ENCODE measurements around the gene RAB39B.
"Not testable (repeated sequence)": the region's sequence is repeated elsewhere in the genome, so short reads cannot be mapped to it uniquely, and the experiment has no call there.

RAB39B gene, protein sequence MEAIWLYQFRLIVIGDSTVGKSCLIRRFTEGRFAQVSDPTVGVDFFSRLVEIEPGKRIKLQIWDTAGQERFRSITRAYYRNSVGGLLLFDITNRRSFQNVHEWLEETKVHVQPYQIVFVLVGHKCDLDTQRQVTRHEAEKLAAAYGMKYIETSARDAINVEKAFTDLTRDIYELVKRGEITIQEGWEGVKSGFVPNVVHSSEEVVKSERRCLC

DNA sequence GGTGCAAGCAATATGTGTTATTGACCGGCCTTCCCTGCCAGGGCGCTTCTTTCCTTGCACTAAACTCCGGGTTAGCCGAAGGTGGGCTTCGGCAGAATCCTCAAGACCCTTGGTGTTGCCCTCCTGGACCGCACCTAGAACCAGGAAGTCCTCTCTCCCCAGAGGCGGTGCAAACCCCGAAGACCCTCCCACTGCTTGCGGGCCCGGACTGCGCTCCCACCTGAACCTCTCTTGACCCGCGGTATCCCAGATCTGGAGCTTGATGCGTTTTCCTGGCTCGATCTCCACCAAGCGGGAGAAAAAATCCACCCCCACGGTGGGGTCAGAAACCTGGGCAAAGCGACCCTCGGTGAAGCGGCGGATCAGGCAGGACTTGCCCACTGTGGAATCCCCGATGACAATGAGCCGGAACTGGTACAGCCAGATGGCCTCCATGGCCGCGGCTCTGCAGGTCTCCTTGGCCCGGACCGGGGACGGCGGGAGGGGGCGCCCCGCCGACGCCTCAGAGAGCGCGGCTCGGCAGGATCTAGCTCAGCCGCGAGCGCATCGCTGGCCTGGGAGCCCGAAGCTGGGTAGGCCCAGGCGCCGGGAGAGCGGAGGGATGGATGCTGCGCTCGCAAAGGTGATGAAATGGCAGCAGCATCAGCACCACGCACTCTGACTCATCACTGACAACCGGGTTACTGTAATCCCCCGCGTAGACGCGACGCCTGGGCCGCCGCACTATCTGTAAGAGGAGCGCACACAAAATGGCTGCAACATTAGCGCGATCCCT is at the start of gene RAB39B:
RAB39B (minus strand) TSS at position 638 of the 775 bp plus-strand sequence; CDS start at position 435, 203 bp downstream.
- peak; percentile 60 to 70 for DNase-seq (ENCODE audit: low read depth in 2 of 2)

DNA sequence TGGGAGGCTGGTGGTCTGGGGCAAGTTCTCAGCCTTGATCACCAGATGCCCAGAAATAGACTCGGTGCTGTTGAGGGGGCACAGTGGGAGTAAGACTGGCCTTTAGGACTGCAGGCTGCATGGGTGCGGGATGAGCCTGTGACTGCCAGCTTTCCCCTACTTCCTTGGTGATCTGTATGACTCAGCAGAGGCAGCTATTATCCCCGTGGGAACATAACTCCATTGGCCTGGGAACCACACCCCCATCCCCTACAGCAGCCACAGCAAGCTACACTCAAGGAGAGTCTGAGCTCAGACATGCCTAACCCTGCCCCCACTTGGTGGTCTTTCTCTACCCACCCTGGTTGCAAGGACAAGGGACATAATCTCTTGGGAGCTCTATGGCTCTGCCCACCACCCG is 49.5 kb upstream of the RAB39B start:
- no peak for DNase-seq (ENCODE audit: low read depth in 2 of 2)

DNA sequence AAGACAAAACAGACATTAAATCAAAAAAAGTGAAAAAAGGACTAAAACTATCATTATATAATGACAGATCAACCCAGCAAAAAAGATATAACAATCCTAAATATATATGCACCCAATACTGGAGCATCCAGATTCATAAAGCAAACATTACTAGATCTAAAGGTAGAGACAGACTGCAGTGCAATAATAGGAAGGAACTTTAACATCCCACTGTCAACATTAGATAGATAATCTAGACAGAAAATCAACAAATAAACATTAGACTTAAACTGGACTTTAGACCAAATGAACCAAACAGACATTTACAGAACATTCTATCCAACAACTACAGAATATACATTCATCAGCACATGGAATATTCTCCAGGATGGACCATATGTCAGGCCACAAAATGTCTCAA is 29.5 kb upstream of the RAB39B start:
- no peak for DNase-seq (ENCODE audit: low read depth in 2 of 2)

DNA sequence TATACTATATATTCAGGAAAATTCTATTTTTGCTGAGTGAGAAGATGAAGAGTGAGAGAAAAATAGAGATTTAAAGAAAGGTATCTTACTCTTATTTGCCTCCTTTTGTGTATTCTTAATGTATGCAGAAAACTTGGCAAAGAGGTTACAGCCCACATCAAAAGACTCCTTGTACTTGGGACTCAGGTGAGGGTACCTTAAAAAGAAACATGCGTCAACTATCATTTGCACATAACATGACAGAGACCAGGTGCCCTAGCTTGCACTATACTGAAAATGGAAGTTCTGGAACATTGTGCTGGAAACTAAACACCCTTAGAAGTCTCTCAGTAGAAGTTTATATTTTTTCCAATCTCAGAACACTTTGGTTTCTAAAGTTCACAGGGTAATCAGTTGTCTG is 15.6 kb upstream of the RAB39B start:
- no peak for DNase-seq (ENCODE audit: low read depth in 2 of 2)

DNA sequence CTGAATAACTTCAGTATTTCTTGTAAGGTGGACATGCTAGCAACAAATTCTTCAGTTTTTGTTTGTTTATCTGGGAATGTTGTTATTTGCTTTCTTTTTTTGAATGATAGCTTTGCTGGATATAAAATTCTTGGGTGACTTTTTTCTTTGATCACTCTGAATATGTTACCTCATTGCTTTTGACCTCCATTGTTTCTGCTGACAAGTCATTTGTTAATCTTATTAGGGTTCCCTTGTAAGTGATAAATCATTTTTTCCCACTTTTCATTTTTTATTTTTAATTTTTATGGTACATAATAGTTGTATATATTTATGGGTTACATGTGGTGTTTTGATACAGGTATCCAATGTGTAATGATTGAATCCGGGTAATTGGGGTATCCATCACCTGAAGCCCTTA is 6.7 kb upstream of the RAB39B start:
- no peak for DNase-seq (ENCODE audit: low read depth in 2 of 2)

DNA sequence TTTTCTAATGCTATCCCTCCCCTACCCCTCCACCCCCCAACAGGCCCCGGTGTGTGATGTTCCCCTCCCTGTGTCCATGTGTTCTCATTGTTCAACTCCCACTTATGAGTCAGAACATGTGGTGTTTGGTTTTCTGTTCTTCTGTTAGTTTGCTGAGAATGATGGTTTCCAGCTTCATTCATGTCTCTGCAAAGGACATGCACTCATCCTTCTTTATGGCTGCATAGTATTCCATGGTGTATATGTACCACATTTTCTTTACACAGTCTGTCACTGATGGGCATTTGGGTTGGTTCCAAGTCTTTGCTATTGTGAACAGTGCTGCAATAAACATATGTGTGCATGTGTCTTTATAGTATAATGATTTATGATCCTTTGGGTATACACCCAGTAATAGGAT is 3.7 kb upstream of the RAB39B start:
- DNase-seq (ENCODE audit: low read depth in 2 of 2), result not testable (repeated sequence)

DNA sequence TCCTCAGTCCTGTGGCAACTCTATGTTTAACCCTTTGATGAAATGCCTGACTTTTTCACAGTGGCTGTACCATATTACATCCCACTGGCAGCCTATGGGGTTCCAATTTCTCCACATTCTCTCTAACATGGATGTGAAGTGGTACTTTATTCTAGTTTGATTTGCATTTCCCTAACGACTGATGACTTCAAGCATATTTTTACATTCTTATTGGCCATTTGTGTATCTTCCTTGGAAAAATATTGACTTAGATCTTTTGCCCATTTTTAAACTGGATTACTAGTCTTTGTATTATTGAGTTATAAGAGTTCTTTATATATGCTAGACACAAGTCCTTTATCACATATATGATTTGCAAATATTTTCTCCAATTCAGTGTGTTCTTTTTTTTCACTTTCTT is 2.1 kb upstream of the RAB39B start:
- no peak for DNase-seq (ENCODE audit: low read depth in 2 of 2)

DNA sequence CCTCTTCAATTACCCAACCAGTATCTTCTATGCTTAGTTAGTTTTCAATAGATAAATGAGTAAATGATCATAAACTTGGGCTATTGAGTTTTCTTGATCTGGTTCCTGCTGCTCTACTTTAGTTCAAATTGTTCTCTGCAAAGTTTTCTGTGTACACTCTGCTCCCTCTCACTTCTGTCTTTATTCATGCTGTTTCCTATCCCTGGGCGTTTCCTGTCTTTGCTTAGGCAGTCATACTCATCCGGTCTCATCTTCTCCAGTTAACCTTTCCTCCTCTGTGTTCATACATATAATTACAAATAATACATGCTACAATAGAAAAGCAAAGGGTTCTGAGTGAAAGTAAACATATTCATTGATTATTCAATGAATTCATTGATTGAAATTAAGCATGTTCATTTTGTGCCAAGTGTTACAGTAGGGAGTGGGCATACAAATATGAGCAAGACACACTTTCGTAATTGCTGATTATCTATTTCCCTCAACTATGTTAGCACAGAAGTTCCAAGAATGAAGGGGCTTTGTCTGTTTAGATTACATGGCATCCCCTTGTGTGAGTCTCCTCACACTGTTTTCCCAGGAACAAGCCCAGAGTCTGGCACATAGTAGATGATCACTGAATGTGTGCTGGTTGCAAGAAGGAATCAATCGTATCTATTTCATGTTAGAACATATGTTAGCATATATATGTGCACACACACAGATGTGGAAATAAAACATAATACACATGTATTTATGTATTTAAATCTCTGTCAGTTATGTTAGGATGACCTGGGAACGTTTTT is 1.1 kb downstream of the RAB39B start:
- no peak for DNase-seq (ENCODE audit: low read depth in 2 of 2)

DNA sequence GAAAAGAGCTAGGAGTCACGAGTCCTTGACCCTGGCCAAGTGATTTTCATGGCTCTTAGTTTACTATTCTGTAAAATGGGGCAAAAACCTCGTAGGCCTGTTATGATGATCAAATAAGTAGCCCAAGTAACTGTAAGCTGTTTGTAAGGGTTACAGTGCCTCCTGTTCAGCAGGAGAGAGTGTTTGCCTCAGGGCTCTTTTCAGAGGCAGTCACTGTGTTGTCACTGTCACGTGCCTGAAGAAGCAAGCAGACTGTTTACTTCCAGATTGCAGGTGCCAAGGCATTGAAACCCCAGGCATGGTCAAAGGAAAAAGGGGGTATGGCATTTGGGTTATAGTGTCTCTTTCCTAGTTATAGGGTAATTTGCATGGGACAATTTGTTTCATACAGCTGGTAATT is 4.5 kb downstream of the RAB39B start:
- no peak for DNase-seq (ENCODE audit: low read depth in 2 of 2)

DNA sequence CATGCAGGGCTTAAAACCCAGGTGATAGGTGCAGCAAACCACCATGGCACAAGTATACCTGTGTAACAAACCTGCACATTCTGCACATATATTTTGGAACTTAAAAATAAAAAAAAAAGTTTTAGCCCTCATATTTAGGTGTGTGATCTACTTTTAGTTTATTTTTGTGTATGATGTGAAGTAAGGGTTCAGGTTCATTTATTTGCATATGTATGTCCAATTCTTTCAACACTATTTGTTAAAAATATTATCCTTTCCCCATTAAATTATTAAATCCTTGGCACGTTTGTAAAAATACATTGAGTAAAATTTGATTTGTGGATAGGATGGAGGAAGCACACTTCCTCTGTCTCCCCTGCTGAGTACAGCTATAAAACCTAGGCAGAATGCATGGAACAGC is 12.9 kb downstream of the RAB39B start:
- no peak for DNase-seq (ENCODE audit: low read depth in 2 of 2)

DNA sequence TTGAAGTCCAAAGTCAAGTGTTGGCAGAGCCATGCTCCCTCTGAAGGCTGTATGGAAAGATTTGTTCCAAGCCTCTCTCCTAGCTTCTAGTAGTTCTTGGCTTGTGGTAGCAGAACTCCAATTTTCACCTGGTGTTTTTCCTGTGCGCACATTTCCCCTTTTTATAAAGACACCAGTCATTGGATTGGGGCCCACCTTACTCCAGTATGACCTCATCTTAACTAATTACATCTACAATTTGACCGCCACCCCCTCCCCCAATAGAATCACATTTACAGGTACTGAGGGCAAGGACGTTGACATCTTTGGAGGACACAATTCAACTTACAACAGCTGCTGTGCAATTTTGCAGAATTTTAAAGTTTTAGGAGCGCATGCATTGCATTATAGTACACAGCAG is 16.8 kb downstream of the RAB39B start:
- DNase-seq (ENCODE audit: low read depth in 2 of 2), result no peak

DNA sequence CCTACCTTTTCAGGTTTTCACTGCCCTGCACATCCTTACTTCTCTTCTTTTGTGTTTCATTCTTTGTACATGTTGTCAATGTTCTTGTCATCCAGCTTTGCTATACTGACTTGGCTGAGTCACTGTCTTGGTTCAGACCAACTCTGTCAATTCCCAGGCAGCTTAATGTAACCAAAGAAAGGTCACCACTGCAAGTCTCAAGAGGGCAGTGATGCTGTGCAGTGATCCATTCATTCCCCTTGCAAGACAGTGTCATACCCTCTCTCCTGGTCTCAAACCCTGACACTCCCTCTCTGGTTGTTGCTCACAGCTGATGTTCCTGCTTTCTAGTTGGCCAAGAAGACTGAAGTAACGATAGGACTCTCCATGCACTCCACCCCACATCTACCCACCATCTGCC is 17.5 kb downstream of the RAB39B start:
- no peak for DNase-seq (ENCODE audit: low read depth in 2 of 2)

DNA sequence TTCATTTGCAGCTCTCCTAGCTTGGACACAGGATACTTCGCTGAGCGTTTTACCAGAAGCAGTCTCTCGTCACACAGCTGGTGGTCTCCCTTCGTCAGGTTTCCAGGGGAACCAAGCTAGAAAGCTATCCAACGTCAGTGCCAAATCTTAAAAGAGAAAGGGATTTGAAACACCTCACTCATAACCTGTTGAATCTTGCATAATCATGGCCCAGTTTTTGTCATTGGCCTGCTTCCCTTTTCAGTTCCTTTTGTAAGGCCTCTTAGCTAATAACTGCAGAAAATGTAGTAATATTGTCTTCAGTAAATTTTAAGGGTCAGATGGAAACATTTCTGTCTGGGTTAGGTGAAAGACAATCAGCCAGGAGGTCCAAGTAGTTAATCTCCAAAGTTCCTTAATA is 22.0 kb downstream of the RAB39B start:
- DNase-seq (ENCODE audit: low read depth in 2 of 2), result no peak

DNA sequence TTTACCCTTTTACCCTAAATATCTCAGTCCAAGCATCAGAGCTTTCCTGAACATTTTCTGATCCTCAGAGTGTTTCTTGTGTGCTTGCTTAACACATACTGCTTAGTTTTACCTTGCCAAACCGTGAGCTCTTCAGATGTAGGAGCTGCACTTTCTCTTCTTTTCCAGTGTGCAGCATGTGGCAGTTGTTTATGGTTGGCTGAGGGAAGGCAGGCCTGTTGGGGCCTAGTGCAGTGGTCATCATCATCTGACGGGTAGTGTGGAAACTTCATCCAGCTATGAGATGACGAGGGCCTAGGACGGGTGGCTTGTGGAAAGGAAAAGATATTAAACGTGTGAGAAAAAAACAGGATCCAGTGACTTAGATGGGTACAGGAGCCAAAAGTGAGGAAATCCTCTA is 26.6 kb downstream of the RAB39B start:
- no peak for DNase-seq (ENCODE audit: low read depth in 2 of 2)

DNA sequence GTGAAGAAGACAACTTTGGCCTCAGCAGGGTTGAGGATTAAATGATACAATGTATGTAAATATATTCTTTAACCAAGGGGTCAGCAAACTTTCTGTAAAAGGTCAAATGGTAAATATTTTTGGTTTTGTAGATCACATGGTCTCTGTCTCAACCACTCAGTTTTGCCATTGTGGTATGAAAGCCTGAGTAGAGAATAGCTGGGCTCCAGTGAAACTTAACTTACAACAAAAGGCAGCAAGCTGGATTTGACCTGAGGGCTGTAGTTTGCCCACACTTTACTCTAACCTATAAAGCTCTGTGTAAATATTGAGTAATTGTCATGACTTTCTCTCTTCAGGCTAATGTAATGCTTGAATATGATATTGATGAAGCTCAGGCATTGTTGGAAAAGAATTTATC is 28.4 kb downstream of the RAB39B start:
- no peak for DNase-seq (ENCODE audit: low read depth in 2 of 2)

DNA sequence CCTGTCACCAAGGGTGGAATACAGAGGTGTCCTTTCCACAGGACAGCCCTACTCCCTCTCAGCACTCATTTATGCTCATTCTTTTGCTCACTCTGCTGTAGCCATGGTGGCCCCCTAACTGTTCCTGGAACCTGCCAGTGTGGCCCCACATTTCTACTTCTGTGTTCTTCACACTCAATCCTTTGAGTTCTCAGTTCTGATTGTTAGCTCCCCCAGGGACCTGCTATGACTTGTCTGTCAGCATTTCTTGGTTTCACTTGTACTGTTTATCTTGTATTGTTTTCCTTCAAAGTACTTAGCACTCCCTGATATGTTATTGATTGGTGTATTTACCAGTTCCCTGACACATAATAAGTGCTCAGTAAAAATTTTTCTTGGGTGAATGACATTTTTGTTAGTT is 33.1 kb downstream of the RAB39B start:
- no peak for DNase-seq (ENCODE audit: low read depth in 2 of 2)

DNA sequence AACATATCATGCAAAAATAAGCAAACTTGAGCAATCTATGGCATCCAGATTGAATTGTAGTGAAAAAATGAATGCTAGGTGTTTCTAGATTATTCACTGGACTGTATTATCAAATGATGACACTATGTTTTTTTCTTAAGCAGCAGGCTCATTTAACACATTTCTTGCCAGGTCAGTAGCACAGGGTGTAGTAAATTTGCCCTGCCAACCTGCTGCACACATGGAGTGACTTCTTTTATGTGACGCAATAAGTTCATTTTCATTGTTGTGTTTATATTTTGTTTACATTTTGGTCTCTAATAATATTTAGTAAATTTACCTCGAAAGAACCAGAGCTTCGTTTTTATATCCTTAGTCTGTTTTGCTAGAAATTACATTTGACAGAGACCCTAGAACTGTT is 38.5 kb downstream of the RAB39B start:
- no peak for DNase-seq (ENCODE audit: low read depth in 2 of 2)

DNA sequence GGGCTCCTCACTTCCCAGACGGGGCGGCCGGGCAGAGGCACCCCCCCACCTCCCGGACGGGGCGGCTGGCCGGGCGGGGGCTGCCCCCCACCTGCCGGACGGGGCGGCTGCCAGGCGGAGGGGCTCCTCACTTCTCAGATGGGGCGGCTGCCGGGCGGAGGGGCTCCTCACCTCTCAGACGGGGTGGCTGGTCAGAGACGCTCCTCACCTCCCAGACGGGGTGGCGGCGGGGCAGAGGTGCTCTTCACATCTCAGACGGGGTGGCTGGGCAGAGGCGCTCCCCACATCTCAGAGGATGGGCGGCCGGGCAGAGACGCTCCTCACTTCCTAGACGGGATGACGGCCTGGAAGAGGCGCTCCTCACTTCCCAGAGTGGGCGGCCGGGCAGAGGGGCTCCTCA is 40.5 kb downstream of the RAB39B start:
- not testable (repeated sequence) for DNase-seq (ENCODE audit: low read depth in 2 of 2)

DNA sequence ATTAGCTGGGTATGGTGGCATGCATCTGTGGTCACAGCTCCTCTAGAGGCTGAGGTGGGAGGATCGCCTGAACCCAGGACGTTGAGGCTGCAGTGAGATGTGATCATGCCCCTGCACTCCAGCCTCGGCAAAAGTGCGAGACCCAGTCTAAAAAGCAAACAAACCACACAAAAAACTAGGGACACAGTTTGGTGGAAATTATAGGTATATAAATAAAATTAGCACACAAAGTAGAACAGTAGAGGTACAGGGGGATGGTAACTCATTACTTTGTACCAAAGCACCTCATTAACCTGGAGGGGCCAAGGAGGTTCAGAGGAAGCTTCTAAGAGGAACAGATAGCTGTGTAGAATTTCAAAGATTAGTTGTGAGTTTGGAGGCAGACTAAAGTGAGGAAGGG is 42.9 kb downstream of the RAB39B start:
- DNase-seq (ENCODE audit: low read depth in 2 of 2), result no peak

DNA sequence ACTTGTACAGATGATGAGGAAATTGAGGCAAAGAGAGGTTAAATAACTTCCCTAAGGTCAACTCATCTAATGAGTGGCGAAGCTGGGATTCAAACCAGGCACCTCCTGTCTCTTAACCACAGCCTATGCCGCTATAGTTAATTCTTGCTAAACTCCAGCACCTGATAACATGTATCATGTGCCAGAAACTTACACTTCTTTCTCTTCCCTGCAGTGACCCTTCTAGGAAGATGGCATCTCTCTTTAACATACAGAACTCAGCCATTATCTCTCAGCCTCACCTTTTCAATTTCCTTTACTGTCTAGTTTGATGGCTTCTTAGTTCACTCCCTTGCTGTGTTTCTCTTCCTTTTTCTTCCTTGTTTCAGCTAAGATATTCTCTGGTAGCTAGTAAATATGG is 45.5 kb downstream of the RAB39B start:
- no peak for DNase-seq (ENCODE audit: low read depth in 2 of 2)

DNA sequence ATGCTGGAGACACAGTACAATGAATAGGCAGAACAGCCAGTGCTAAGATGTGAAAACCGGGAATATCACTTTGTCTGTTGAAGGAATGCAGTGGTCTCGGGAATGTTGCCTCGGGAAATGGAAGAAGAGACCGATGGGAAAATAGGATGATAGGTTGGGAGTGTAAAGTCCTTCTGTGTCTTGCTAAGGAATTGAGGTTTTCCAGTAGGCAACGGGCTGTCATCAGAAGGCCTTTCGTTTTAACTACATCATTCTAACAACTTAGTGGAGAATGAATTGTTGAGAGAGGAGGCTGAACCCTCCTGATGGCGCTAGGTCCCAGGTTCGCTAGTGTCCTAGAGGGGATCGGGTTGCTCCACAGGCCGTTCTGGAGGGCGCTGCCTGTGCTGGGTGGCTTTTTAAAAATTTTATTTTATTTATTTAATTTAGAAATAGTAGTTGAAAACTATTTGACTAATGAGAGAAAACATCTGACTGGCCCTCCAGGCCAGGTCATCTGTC is 47.3 kb downstream of the RAB39B start:
- DNase-seq (ENCODE audit: low read depth in 2 of 2), result no peak

DNA sequence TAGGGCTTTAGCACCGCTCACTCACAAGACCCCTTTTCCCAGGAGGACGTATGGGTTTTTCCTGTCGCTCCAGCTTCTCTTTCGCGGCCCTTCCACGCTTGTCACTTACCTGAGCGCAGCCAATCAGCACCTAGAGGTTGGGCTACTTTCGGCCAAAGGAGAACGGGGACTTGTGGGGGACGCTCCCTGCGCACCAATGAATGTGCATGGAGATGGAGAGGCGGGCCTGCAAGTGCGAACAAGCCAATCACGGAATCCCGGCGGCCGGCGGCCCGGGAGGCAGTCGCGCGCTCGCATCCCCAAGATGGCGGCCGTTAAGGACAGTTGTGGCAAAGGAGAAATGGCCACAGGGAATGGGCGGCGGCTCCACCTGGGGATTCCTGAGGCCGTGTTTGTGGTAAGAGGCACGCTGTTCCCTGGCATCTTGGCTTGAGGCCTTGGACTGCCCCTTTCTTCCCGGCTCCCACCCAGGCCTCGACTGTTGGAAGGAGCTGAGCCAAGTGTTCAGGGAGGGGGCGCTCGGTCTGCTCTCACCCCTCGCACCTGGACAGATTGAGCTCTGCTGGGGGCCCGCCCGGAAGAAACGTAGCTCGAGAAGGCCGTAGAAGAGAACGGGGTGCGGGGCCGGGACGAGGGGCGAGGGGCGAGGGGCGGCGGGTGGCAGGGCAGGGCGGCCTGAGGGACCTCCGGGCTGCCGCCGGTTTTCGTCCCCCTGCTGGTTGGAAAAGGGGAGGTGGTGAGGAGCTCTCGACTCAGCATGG is 47.9 kb downstream of the RAB39B start, which contains the start of gene VBP1:
VBP1 (plus strand) TSS at position 282 of the 761 bp plus-strand sequence; CDS start at position 305, 23 bp downstream.
- peak; percentile 68 to 80 for DNase-seq (ENCODE audit: low read depth in 2 of 2)
